ENCODE data around the gene FTCDNL1. TPM values are rescaled to one million over a fixed set of nuclear protein-coding genes. Genes with fewer than 3 reads are reported as not detected.

FTCDNL1 gene
- total RNA-seq, 1 donor from 2014 or later, result 0.06 TPM

DNA sequence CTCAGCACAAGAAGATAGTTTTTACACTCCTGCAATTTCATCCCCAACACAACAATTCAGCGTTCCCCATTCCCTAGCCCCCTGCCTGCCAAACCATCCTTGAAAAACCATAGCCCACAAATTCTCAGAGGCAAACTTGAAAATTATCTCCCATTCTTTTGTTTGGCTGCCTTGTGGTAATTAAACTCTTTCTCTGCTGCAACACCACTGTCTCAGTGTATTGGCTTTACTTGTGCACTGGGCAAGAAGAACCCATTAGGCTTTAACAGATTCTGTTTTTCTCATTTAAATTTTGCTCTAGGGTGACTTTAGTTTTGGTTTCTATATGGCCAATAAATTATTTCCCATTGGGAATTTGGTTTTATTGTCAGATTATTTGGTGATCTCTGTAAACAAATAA lies 23.2 kb upstream of the FTCDNL1 start:
- TF ChIP-seq, protein P1, sequence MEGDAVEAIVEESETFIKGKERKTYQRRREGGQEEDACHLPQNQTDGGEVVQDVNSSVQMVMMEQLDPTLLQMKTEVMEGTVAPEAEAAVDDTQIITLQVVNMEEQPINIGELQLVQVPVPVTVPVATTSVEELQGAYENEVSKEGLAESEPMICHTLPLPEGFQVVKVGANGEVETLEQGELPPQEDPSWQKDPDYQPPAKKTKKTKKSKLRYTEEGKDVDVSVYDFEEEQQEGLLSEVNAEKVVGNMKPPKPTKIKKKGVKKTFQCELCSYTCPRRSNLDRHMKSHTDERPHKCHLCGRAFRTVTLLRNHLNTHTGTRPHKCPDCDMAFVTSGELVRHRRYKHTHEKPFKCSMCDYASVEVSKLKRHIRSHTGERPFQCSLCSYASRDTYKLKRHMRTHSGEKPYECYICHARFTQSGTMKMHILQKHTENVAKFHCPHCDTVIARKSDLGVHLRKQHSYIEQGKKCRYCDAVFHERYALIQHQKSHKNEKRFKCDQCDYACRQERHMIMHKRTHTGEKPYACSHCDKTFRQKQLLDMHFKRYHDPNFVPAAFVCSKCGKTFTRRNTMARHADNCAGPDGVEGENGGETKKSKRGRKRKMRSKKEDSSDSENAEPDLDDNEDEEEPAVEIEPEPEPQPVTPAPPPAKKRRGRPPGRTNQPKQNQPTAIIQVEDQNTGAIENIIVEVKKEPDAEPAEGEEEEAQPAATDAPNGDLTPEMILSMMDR (conservative IDR thresholded peaks at IDR 0.05; ENCODE audit: low read depth, low read length), result no peak
- no peak overlapping the region for H3K4me3 ChIP-seq (ENCODE audit: low read depth, low read length)
- no peak for DNase-seq (ENCODE audit: low read depth)

DNA sequence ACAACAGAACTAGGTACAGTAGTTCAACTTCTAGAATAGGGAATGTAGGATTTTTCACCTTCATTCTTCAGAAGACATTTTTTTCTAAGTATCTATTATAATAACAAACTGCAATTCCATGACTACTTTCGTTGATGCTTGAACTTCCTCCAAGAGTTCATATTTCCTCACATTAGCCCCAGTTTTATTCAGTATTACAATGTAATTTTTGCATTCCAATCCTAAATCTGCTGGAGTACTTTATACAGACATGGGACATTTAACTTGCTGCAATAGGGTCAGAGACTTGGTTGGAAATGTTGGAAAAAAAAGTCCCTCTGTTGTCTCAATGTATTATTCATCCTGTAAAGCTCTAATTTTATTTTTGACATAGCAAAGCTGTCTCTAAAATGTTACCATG lies 19.6 kb upstream of the FTCDNL1 start:
- TF ChIP-seq, protein P1 (conservative IDR thresholded peaks at IDR 0.05; ENCODE audit: low read depth, low read length), result no peak
- DNase-seq (ENCODE audit: low read depth), result no peak
- H3K4me3 ChIP-seq (ENCODE audit: low read depth, low read length), result no peak overlapping the region

DNA sequence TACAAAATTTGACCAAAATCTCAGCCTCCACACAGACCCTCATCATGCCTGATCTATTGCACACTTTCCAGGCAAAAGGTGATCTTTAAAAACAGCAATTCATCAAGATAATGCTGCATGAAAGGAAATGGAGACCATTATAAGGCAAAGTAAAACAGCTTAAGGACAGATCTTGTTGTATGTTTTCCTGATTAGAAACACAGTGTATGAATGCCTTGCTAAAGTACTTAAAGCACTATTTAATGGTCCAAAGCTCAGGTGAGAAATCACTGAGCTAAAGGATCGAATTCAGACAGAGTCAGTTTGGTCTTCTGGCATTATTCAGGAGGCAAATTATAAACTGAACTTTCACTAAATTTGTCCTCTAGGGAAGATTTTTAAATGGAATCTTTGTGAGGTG lies 18.7 kb upstream of the FTCDNL1 start:
- no peak for DNase-seq (ENCODE audit: low read depth)
- no peak overlapping the region for H3K4me3 ChIP-seq (ENCODE audit: low read depth, low read length)
- TF ChIP-seq, protein P1 (conservative IDR thresholded peaks at IDR 0.05; ENCODE audit: low read depth, low read length), result no peak

- TF ChIP-seq, protein P1 (conservative IDR thresholded peaks at IDR 0.05; ENCODE audit: low read depth, low read length), result no peak
- no peak overlapping the region for H3K4me3 ChIP-seq (ENCODE audit: low read depth, low read length)
- no peak for DNase-seq (ENCODE audit: low read depth)
Observed at GRCh38 chr2:199869227-199869541, 18.2 kb upstream of the FTCDNL1 start.

DNA sequence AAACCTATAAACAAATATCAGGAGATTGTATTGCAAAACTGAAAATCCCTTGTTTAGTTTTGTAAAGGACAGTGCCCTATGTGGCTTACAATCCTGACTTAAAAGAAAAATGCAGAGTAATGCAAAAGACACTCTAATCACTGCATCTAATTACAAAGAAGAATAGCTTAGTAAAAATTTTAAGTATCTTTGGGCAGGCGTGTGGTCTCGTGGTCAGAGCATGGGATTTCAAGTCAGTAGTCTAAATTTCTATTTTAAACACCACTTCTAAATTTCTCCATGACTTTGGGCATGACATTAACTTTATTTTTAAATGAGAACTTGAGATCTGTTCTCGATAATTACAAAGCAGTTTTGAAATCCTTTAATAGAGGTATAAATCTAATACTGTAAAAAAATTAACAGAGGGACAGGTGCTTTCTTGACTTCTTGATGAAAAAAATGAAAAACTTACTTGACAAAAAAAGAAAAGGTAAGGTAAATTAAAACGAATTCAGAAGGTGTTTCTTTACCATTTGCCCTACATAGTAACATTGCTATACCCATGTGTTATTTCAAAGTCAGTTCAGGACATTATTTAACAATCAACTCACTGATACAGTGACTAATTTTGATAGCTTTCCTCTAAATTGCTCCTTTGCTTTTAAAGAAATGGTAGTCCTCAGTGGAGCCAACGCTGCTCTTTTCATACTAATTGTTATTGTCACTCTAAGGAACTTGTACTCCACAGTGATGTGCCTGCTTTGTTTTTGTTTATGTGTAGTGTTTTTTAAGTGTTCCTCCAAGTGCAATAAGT lies 17.6 kb upstream of the FTCDNL1 start:
- H3K4me3 ChIP-seq (ENCODE audit: low read depth, low read length), result no peak overlapping the region
- no peak for DNase-seq (ENCODE audit: low read depth)
- TF ChIP-seq, protein P1 (conservative IDR thresholded peaks at IDR 0.05; ENCODE audit: low read depth, low read length), result no peak

DNA sequence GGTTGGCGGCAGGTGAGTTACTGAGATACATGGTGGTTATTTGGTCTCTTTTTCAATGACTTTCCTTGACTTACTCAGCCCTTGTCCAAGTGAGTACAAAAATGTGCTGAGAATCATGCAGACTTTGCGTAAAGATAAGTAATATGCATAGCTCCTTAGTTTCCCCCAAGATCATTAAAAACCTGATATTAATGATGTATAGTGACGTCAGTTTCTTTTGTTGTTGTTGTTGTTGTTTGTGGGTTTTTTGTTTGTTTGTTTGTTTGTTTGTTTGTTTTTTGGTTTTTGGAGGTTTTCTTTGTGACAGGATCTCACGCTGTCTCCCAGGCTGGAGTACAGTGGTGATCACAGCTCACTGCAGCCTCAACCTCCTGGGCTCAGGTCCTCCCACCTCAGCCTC lies 14.9 kb upstream of the FTCDNL1 start:
- TF ChIP-seq, protein P1 (conservative IDR thresholded peaks at IDR 0.05; ENCODE audit: low read depth, low read length), result no peak
- DNase-seq (ENCODE audit: low read depth), result no peak

DNA sequence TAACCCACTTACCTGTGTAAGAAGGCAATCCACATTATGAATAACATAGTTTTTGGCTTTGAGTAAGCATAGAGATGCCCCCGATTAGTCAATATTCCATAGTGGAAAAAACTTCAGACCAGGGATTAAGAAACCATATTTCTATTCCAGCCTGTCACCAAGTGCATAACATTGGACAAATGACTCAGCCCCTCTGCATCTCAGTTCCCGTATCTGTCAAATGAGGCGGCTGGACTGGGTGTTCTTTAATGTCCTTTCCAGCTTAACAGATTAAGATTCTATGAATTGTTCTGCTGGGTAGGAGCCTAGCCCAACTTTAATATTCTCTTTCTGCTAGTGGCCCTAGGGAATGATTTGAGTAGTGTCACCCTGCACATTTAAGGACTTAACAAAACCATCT lies 11.8 kb upstream of the FTCDNL1 start:
- DNase-seq (ENCODE audit: low read depth), result no peak
- TF ChIP-seq, protein P1 (conservative IDR thresholded peaks at IDR 0.05; ENCODE audit: low read depth, low read length), result no peak
- no peak overlapping the region for H3K4me3 ChIP-seq (ENCODE audit: low read depth, low read length)

More for the DNA sequence above, 14.9 kb upstream of the FTCDNL1 start:
- H3K4me3 ChIP-seq (ENCODE audit: low read depth, low read length), result no peak overlapping the region
